BLaER1 (cell line): ENCODE data around the gene UGT2A2.

Experiments
- H3K27ac ChIP-seq: shearing (Covaris generic); formaldehyde crosslinking; 2 replicates; pipeline ENCODE4 v1.8.1; 2022
- H3K27me3 ChIP-seq: shearing (Covaris generic); formaldehyde crosslinking; 2 replicates; pipeline ENCODE4 v1.8.1; 2022
- H3K36me3 ChIP-seq: shearing (Covaris generic); formaldehyde crosslinking; 2 replicates; pipeline ENCODE4 v1.8.1; 2022
- H3K4me1 ChIP-seq: shearing (Covaris generic); formaldehyde crosslinking; 2 replicates; pipeline ENCODE4 v1.8.1; 2022
- H3K4me2 ChIP-seq: shearing (Covaris generic); formaldehyde crosslinking; 2 replicates; pipeline ENCODE4 v1.8.1; 2022
- H3K4me3 ChIP-seq: shearing (Covaris generic); formaldehyde crosslinking; 2 replicates; pipeline ENCODE4 v1.8.1; 2022
- H3K9ac ChIP-seq: shearing (Covaris generic); formaldehyde crosslinking; 2 replicates; pipeline ENCODE4 v1.8.1; 2022
- H3K9me3 ChIP-seq: shearing (Covaris generic); formaldehyde crosslinking; 2 replicates; pipeline ENCODE4 v1.8.1; 2022
- H4K20me1 ChIP-seq: shearing (Covaris generic); formaldehyde crosslinking; 2 replicates; pipeline ENCODE4 v1.8.1; 2022
- Cebpa-rat ChIP-seq: shearing (Covaris generic); IDR thresholded peaks from 2 replicates; pipeline ENCODE4 v1.8.1; 2022

UGT2A2 gene

GRCh38 chr4:69577245-69577644 is 62.2 kb downstream of the UGT2A2 start:
- Histone ChIP-seq H3K9ac (no peak overlapping the region), H3K4me1 (no peaks in the 10 kb centered on the region), H3K27me3 (no peaks in the 10 kb centered on the region), H4K20me1 (no peaks in the 10 kb centered on the region), H3K9me3 (peaks cover 8% of the 10 kb centered on the region), H3K4me3 (no peak overlapping the region), H3K36me3 (no peaks in the 10 kb centered on the region), H3K27ac (no peak overlapping the region), H3K4me2 (no peak overlapping the region)
- no peak for TF ChIP-seq Cebpa-rat

GRCh38 chr4:69576251-69576877 is 63.1 kb downstream of the UGT2A2 start:
- H3K27me3 ChIP-seq: no peaks in the 10 kb centered on the region
- H3K9ac ChIP-seq: no peak overlapping the region
- no peaks in the 10 kb centered on the region for H4K20me1 ChIP-seq
- H3K27ac ChIP-seq: no peak overlapping the region
- H3K4me1 ChIP-seq: no peaks in the 10 kb centered on the region
- H3K36me3 ChIP-seq: no peaks in the 10 kb centered on the region
- no peak overlapping the region for H3K4me2 ChIP-seq
- H3K9me3 ChIP-seq: peaks cover 8% of the 10 kb centered on the region
- TF ChIP-seq Cebpa-rat: no peak
- H3K4me3 ChIP-seq: no peak overlapping the region

- Histone ChIP-seq H3K9me3 (no peaks in the 10 kb centered on the region), H3K4me1 (peaks cover under 1% of the 10 kb centered on the region; the same call in 1 of the 2 replicates), H3K4me3 (no peak overlapping the region), H3K27ac (no peak overlapping the region), H3K4me2 (no peak overlapping the region), H3K36me3 (no peaks in the 10 kb centered on the region), H3K27me3 (no peaks in the 10 kb centered on the region), H3K9ac (no peak overlapping the region), H4K20me1 (no peaks in the 10 kb centered on the region)
- no peak for TF ChIP-seq Cebpa-rat
Measured at GRCh38 chr4:69568787-69569186, 70.7 kb downstream of the UGT2A2 start.

- Histone ChIP-seq H3K27me3 (no peaks in the 10 kb centered on the region), H3K4me1 (peaks cover 8% of the 10 kb centered on the region; the same call in 1 of the 2 replicates), H4K20me1 (no peaks in the 10 kb centered on the region), H3K36me3 (no peaks in the 10 kb centered on the region), H3K27ac (no peak overlapping the region), H3K9ac (no peak overlapping the region), H3K4me2 (0 out of 2 replicates have a peak overlapping the region, but pooled peaks have one; percentile 10), H3K9me3 (no peaks in the 10 kb centered on the region), H3K4me3 (no peak overlapping the region)
- no peak for TF ChIP-seq Cebpa-rat
Measured at GRCh38 chr4:69563424-69563823, 76.0 kb downstream of the UGT2A2 start.

- H3K4me2 ChIP-seq: no peak overlapping the region
- no peaks in the 10 kb centered on the region for H3K27me3 ChIP-seq
- no peak for TF ChIP-seq Cebpa-rat
- H3K27ac ChIP-seq: no peak overlapping the region
- H3K36me3 ChIP-seq: no peaks in the 10 kb centered on the region
- H3K9ac ChIP-seq: no peak overlapping the region
- no peaks in the 10 kb centered on the region for H4K20me1 ChIP-seq
- H3K4me1 ChIP-seq: no peaks in the 10 kb centered on the region
- H3K4me3 ChIP-seq: no peak overlapping the region
- H3K9me3 ChIP-seq: no peaks in the 10 kb centered on the region
Measured at GRCh38 chr4:69549651-69550050, 89.8 kb downstream of the UGT2A2 start.

GRCh38 chr4:69546134-69546765 is 93.2 kb downstream of the UGT2A2 start:
- Histone ChIP-seq H3K27ac (no peak overlapping the region), H3K9ac (no peak overlapping the region), H3K9me3 (no peaks in the 10 kb centered on the region), H4K20me1 (no peaks in the 10 kb centered on the region), H3K4me2 (no peak overlapping the region), H3K4me3 (no peak overlapping the region), H3K36me3 (no peaks in the 10 kb centered on the region), H3K4me1 (no peaks in the 10 kb centered on the region), H3K27me3 (no peaks in the 10 kb centered on the region)
- TF ChIP-seq Cebpa-rat: no peak
